Uterus (tissue), 2 donors: Measurements from ENCODE around the gene NUCKS1.

ENCODE experiments used
- CTCF ChIP-seq, 4 experiments: fragments of 200-600 bp in 2 of 4; fragments of 450-650 bp in 2 of 4; sonication (generic) in 2 of 4; IDR thresholded peaks; one replicate each; pipeline ENCODE4 v1.5.1; 2016 to 2019; ENCODE audit warnings: antibody characterized with exemption in 4 of 4, mild to moderate bottlenecking in 2 of 4, moderate library complexity in 1 of 4
- POLR2A ChIP-seq, 2 donors: fragments of 450-650 bp; IDR thresholded peaks; one replicate each; pipeline ENCODE4 v1.6.1; 2016; ENCODE audit warnings: antibody characterized with exemption in 2 of 2, mild to moderate bottlenecking in 1 of 2, moderate library complexity in 1 of 2

GRCh38 chr1:205763980-205764379 lies 14.0 kb upstream of the NUCKS1 start:
- TF ChIP-seq CTCF (IDR thresholded peaks at IDR 0.05) (no peak), POLR2A (IDR thresholded peaks at IDR 0.05) (no peak)
